ENCODE results near the gene LETMD1. TPM values are rescaled to one million over a fixed set of nuclear protein-coding genes. Genes with fewer than 3 reads are reported as not detected.

LETMD1 gene
- total and polyA plus RNA-seq, 2 of the 8 experiments (the other 6 are each of a cell fraction or from before 2014, with no cell fraction given), result 39.4 to 65.3 TPM

GRCh38 chr12:51048661-51049251 lies 629 bp downstream of the LETMD1 start (continued):
- TF ChIP-seq CTCF (IDR thresholded peaks at IDR 0.05; ENCODE audit: control extremely low read depth in 1 of 3, insufficient read depth in 1 of 3, low read depth in 1 of 3, low read length in 3 of 3) (no peak), EZH2 (IDR thresholded peaks at IDR 0.05; ENCODE audit: low read depth, low read length, severe bottlenecking) (no peak), RBBP5 (IDR thresholded peaks at IDR 0.05; ENCODE audit: borderline replicate concordance, low read depth, low read length) (no peak), CHD7 (IDR thresholded peaks at IDR 0.05; ENCODE audit: insufficient replicate concordance, low read length) (no peak), E2F6 (IDR thresholded peaks at IDR 0.05) (no peak), SP4 (IDR thresholded peaks at IDR 0.05; ENCODE audit: low read length) (no peak), FOSL1 (IDR thresholded peaks at IDR 0.05; ENCODE audit: insufficient read depth, low read depth, low read length) (no peak)
